CD14-positive monocyte (primary cell): Measurements from ENCODE around the gene CIBAR2. TPM values are rescaled to one million over a fixed set of nuclear protein-coding genes. Genes with fewer than 3 reads are reported as not detected.
A peak's percentile ranks its signal among the peaks of the same experiment; 100 is the strongest.

Experiments
- DNase-seq, 3 donors: peaks; one replicate each; pipeline ENCODE4 v3.0.0-alpha.2; 2011 to 2022
- H2AFZ ChIP-seq: 2 replicates; pipeline ENCODE4 v1.6.0; 2012; ENCODE audit warnings: mild to moderate bottlenecking, low read depth, low read length, inconsistent platforms; ENCODE audit not compliant: insufficient read depth, poor library complexity, severe bottlenecking
- H3K27ac ChIP-seq, 2 donors: 1 replicate in 1 of 2; 2 replicates in 1 of 2; pipeline ENCODE4 v1.5.1; 2012 to 2013; ENCODE audit warnings: low read length in 2 of 2, control low read depth in 1 of 2, inconsistent platforms in 1 of 2, low read depth in 1 of 2, mild to moderate bottlenecking in 1 of 2
- H3K27me3 ChIP-seq, 2 donors: one replicate each; pipeline versions ENCODE4 v1.6.0 to v1.6.1; 2011 to 2013; ENCODE audit warnings: low read length in 2 of 2; ENCODE audit not compliant: control insufficient read depth in 2 of 2, insufficient read depth in 2 of 2
- H3K36me3 ChIP-seq, 2 donors: replicated peaks in 1 of 2; 1 replicate in 1 of 2; 2 replicates in 1 of 2; pipeline versions ENCODE4 v1.5.1 to v1.6.1; 2012 to 2013; ENCODE audit warnings: low read length in 2 of 2, control low read depth in 1 of 2, inconsistent platforms in 1 of 2, mild to moderate bottlenecking in 1 of 2; ENCODE audit not compliant: insufficient read depth in 2 of 2, control insufficient read depth in 1 of 2
- H3K4me1 ChIP-seq, 2 donors: 1 replicate in 1 of 2; 2 replicates in 1 of 2; pipeline versions ENCODE4 v1.5.1 to v1.6.1; 2012 to 2013; ENCODE audit warnings: low read length in 2 of 2, control low read depth in 1 of 2, inconsistent platforms in 1 of 2, mild to moderate bottlenecking in 1 of 2, moderate library complexity in 1 of 2; ENCODE audit not compliant: insufficient read depth in 2 of 2, control insufficient read depth in 1 of 2
- H3K4me2 ChIP-seq: replicated peaks from 2 replicates; pipeline ENCODE3; 2012; ENCODE audit warnings: low read length, moderate library complexity, mild to moderate bottlenecking; ENCODE audit not compliant: poor library complexity, severe bottlenecking; ENCODE audit errors: extremely low read depth
- H3K4me3 ChIP-seq, 3 experiments: fragments of 200-600 bp in 1 of 3; sonication (generic) in 1 of 3; replicated peaks in 1 of 3; 1 replicate in 2 of 3; 2 replicates in 1 of 3; pipeline ENCODE4 v1.5.1; 2011 to 2013; ENCODE audit warnings: low read length in 3 of 3, mild to moderate bottlenecking in 3 of 3, control low read depth in 2 of 3, low read depth in 2 of 3, inconsistent platforms in 1 of 3, moderate library complexity in 1 of 3
- H3K79me2 ChIP-seq: 2 replicates; pipeline ENCODE4 v1.6.0; 2012; ENCODE audit warnings: mild to moderate bottlenecking, control low read depth, inconsistent platforms, low read length, moderate library complexity; ENCODE audit not compliant: insufficient read depth
- H3K9ac ChIP-seq: 2 replicates; pipeline ENCODE4 v1.6.0; 2017; ENCODE audit warnings: low read length, mild to moderate bottlenecking; ENCODE audit not compliant: insufficient read depth, poor library complexity, severe bottlenecking
- H3K9me3 ChIP-seq, 2 donors: replicated peaks in 1 of 2; 1 replicate in 1 of 2; 2 replicates in 1 of 2; pipeline versions ENCODE4 v1.5.1 to v1.6.1; 2012 to 2013; ENCODE audit warnings: low read length in 2 of 2, control low read depth in 1 of 2; ENCODE audit not compliant: control insufficient read depth in 1 of 2, insufficient read depth in 1 of 2
- H4K20me1 ChIP-seq: 2 replicates; pipeline ENCODE4 v1.6.0; 2012; ENCODE audit warnings: mild to moderate bottlenecking, low read length, control low read depth, moderate library complexity; ENCODE audit not compliant: insufficient read depth
- H3K27ac Mint-ChIP-seq, 7 donors: one replicate each; pipeline ENCODE4 v1.8.0; 2020; ENCODE audit warnings: mild to moderate bottlenecking in 7 of 7, mixed read lengths in 7 of 7, moderate library complexity in 6 of 7, inconsistent platforms in 2 of 7
- H3K27me3 Mint-ChIP-seq, 3 donors: one replicate each; pipeline ENCODE4 v1.8.0; 2021 to 2022; ENCODE audit warnings: low read depth in 3 of 3, mild to moderate bottlenecking in 3 of 3, mixed read lengths in 3 of 3, moderate library complexity in 3 of 3, inconsistent platforms in 1 of 3
- H3K36me3 Mint-ChIP-seq, 2 donors: one replicate each; pipeline ENCODE4 v1.8.0; 2020; ENCODE audit warnings: mixed read lengths in 2 of 2, inconsistent platforms in 1 of 2, mild to moderate bottlenecking in 1 of 2
- H3K4me1 Mint-ChIP-seq: one replicate; pipeline ENCODE4 v1.8.0; 2020; ENCODE audit warnings: mild to moderate bottlenecking, mixed read lengths
- H3K4me3 Mint-ChIP-seq, 2 donors: one replicate each; pipeline ENCODE4 v1.8.0; 2020; ENCODE audit warnings: mild to moderate bottlenecking in 2 of 2, mixed read lengths in 2 of 2, moderate library complexity in 1 of 2
- H3K9me3 Mint-ChIP-seq, 7 donors: one replicate each; pipeline ENCODE4 v1.8.0; 2020 to 2022; ENCODE audit warnings: mixed read lengths in 7 of 7, mild to moderate bottlenecking in 6 of 7, moderate library complexity in 6 of 7, inconsistent platforms in 2 of 7
- CTCF ChIP-seq: fragments of 200-600 bp; IDR thresholded peaks from one replicate; pipeline ENCODE4 v1.8.0; 2022; ENCODE audit warnings: antibody characterized with exemption, mild to moderate bottlenecking
- WGBS: methylation state at CpG from one replicate; pipeline ENCODE4 v1.1.5; 2013; ENCODE audit warnings: missing lambda C conversion rate; ENCODE audit not compliant: insufficient coverage; 5-methylcytosine and 5-hydroxymethylcytosine counted together
- intact Hi-C, 2 donors: fragments of 100-400 bp; cut with micrococcal nuclease; formaldehyde crosslinking; loops; one replicate each; pipeline versions ENCODE4 v1.15.0 to v1.15.1; 2023
- polyA plus RNA-seq, 3 donors: library from polyadenylated mRNA; depleted of rRNA in 1 of 3; unstranded in 2 of 3; stranded (reverse) in 1 of 3; fragments of 300-500 nt in 2 of 3; fragments of >200 nt in 1 of 3; fragmentation: Illumina TruSeq in 2 of 3; gene quantifications; 1 replicate in 2 of 3; 2 replicates in 1 of 3; pipeline ENCODE4 v1.2.3, GENCODE V29; 2012 to 2021

Gene CIBAR2
- polyA plus RNA-seq, 3 donors, result not detected

GRCh38 chr16:85139881-85140339 is 27.6 kb upstream of the CIBAR2 start:
- Histone ChIP-seq H3K9me3 (no peaks in the 10 kb centered on the region), H3K36me3 (no peaks in the 10 kb centered on the region), H3K27ac (no peak overlapping the region), H3K79me2 (no peaks in the 10 kb centered on the region), H3K4me1 (peaks cover 30 to 34% of the 10 kb centered on the region in 2 donors), H2AFZ (no peak overlapping the region), H3K9ac (no peak overlapping the region), H3K4me2 (no peak overlapping the region), H3K4me3 (no peak overlapping the region), H4K20me1 (no peaks in the 10 kb centered on the region), H3K27me3 (no peaks in the 10 kb centered on the region)
- Mint-ChIP-seq H3K36me3 (no peaks in the 10 kb centered on the region), H3K4me1 (peaks cover 35% of the 10 kb centered on the region), H3K27me3 (peaks cover 15 to 22% (median 15%) of the 10 kb centered on the region in 3 donors), H3K9me3 (peaks cover 2 to 9% (median 4%) of the 10 kb centered on the region in 7 donors), H3K4me3 (no peak overlapping the region), H3K27ac (no peak overlapping the region)
- intact Hi-C loops, result no loop called here
- TF ChIP-seq CTCF, result no peak
- WGBS, result 76% methylated on average over 6 of the region's 9 CpGs
- DNase-seq, result no peak

GRCh38 chr16:85138825-85139627 is 26.8 kb upstream of the CIBAR2 start:
- peaks cover 2 to 8% (median 5%) of the 10 kb centered on the region in 7 donors for H3K9me3 Mint-ChIP-seq
- Histone ChIP-seq H3K4me1 (peaks cover 38 to 42% of the 10 kb centered on the region in 2 donors), H3K9me3 (no peaks in the 10 kb centered on the region), H3K9ac (no peak overlapping the region), H3K79me2 (no peaks in the 10 kb centered on the region), H4K20me1 (no peaks in the 10 kb centered on the region), H3K27ac (no peak overlapping the region), H3K27me3 (no peaks in the 10 kb centered on the region), H3K4me3 (no peak overlapping the region), H2AFZ (no peak overlapping the region), H3K4me2 (no peak overlapping the region), H3K36me3 (no peaks in the 10 kb centered on the region)
- peak overlapping the region in 1 of 2 donors; percentile 51 for H3K4me3 Mint-ChIP-seq
- TF ChIP-seq CTCF, result no peak
- H3K27me3 Mint-ChIP-seq, result peaks cover 15 to 22% (median 15%) of the 10 kb centered on the region in 3 donors
- WGBS, result 98% methylated on average over 9 of the region's 16 CpGs
- DNase-seq, result no peak
- intact Hi-C loops, result no loop called here
- H3K27ac Mint-ChIP-seq, result peak overlapping the region in 4 of 7 donors; percentile 1 to 45 (median 20)
- peaks cover 43% of the 10 kb centered on the region for H3K4me1 Mint-ChIP-seq
- peaks cover 0 to 3% of the 10 kb centered on the region in 2 donors for H3K36me3 Mint-ChIP-seq
